Activated CD8-positive, alpha-beta memory T cell treated with anti-CD3 and anti-CD28 coated beads, Interleukin-2, amount 10 ng/mL, durations not matched to agents 7 days and 5 days (primary cell): ENCODE measurements around the gene RASAL2. TPM values are rescaled to one million over a fixed set of nuclear protein-coding genes. Genes with fewer than 3 reads are reported as not detected.
"Not testable (repeated sequence)": the region's sequence is repeated elsewhere in the genome, so short reads cannot be mapped to it uniquely, and the experiment has no call there.

Source experiments
- ATAC-seq: fragments of 150-1000 bp; cut with Tn5 transposase; one replicate; pipeline ENCODE4 v1.10.0; 2021; ENCODE audit warnings: moderate library complexity
- CTCF ChIA-PET: fragments of 350-600 bp; sonication (Branson Sonifier 250); formaldehyde crosslinking; loops from one replicate; lab custom pipeline; 2021; ENCODE audit warnings: antibody characterized with exemption; lab: Charles Lee
- DNase-seq: peaks from one replicate; pipeline ENCODE4 v3.0.0-alpha.2; 2020
- H3K27ac Mint-ChIP-seq: one replicate; pipeline ENCODE4 v1.8.0; 2021; ENCODE audit warnings: mild to moderate bottlenecking, mixed read lengths
- H3K27me3 Mint-ChIP-seq: one replicate; pipeline ENCODE4 v1.8.0; 2021; ENCODE audit warnings: mixed read lengths
- H3K36me3 Mint-ChIP-seq: one replicate; pipeline ENCODE4 v1.8.0; 2021; ENCODE audit warnings: mild to moderate bottlenecking, mixed read lengths
- H3K4me1 Mint-ChIP-seq: one replicate; pipeline ENCODE4 v1.8.0; 2021; ENCODE audit warnings: mixed read lengths
- H3K4me3 Mint-ChIP-seq: one replicate; pipeline ENCODE4 v1.8.0; 2021; ENCODE audit warnings: mild to moderate bottlenecking, moderate library complexity, mixed read lengths
- H3K9me3 Mint-ChIP-seq: one replicate; pipeline ENCODE4 v1.8.0; 2022; ENCODE audit warnings: low read depth, mixed read lengths
- total RNA-seq, 2 experiments: library from RNA; stranded (reverse); gene quantifications; one replicate each; pipeline ENCODE4 v1.2.3, GENCODE V29; 2021

Gene RASAL2
- total RNA-seq, 2 experiments from 2014 or later: not detected

DNA sequence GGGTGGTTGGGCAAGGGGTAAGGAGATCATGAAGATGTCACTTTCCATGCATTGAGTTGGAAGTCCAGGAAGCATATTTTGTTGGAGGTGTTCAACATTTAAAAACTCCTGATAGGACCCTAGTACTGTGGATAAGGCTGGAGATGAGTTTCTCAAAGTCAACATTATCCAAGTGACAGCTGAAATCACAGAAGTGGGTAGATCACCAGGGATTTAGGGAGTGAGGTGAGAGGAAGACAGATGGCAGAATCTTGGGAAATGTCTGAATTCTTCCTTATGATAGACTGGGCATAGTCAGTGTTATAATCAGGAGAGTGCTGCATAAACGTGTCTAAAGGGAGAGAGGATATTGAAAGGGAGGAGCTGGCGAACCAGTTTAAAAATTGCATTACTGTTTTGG lies 5.3 kb upstream of the RASAL2 start:
- ATAC-seq: no peak
- CTCF ChIA-PET: no interaction called here
- no peak for DNase-seq
- Mint-ChIP-seq H3K9me3 (no peaks in the 10 kb centered on the region), H3K36me3 (peaks cover 4% of the 10 kb centered on the region), H3K27ac (no peak overlapping the region), H3K27me3 (peaks cover 19% of the 10 kb centered on the region), H3K4me3 (no peak overlapping the region), H3K4me1 (peaks cover 6% of the 10 kb centered on the region)

DNA sequence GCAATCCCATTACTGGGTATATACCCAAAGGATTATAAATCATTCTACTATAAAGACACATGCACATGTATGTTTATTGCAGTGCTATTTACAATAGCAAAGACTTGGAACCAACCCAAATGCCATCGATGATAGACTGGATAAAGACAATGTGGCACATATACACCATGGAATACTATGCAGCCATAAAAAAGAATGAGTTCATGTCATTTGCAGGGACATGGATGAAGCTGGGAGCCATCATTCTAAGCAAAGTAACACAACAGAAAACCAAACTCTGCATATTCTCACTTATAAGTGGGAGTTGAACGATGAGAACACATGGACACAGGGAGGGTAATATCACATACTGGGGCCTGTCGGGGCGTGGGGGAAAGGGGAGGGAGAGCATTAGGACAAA lies 2.5 kb upstream of the RASAL2 start:
- H3K36me3 Mint-ChIP-seq, ATAC-seq, DNase-seq, H3K9me3 Mint-ChIP-seq, H3K27ac Mint-ChIP-seq, CTCF ChIA-PET, H3K4me1 Mint-ChIP-seq, H3K4me3 Mint-ChIP-seq: not testable (repeated sequence)
- peaks cover 39% of the 10 kb centered on the region for H3K27me3 Mint-ChIP-seq

DNA sequence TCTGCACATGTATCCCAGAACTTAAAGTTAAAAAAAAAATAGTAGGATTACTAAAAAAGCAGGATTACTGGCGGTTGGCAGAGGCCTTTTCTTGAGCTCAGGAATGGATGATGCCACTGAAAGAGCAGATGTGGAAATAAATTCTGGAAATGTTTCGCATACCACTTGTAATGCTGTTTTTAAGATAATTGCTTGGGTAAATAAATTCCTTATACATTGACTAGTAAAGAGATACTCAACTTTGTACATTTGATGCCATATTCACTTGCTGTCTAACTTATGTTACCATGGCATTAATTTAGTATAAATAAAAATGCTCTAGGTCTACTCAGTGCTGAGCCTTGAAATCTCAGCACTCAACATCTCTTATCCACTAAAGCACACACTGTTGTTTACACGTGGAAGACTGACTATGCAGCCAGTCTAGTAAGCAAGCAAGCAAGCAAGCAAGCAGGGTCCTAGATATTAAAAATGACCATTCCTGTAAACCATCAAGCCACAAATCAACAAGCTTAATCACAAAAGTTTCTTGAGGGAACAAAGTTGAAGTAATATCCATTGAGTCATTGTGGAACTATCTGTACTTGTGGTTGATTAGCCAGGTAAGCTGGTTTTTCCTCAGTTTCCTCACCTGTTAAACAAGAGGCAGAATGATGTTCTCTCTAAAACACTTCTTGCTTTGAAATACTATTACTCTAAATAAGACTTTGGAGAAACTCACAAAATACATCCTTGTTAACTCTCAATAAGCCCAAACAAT lies 1.7 kb upstream of the RASAL2 start:
- Mint-ChIP-seq H3K27me3 (peaks cover 39% of the 10 kb centered on the region), H3K4me1 (peaks cover 6% of the 10 kb centered on the region), H3K36me3 (peaks cover 4% of the 10 kb centered on the region), H3K4me3 (no peak overlapping the region), H3K27ac (no peak overlapping the region), H3K9me3 (no peaks in the 10 kb centered on the region)
- ATAC-seq: no peak
- DNase-seq: no peak
- CTCF ChIA-PET: no interaction called here

DNA sequence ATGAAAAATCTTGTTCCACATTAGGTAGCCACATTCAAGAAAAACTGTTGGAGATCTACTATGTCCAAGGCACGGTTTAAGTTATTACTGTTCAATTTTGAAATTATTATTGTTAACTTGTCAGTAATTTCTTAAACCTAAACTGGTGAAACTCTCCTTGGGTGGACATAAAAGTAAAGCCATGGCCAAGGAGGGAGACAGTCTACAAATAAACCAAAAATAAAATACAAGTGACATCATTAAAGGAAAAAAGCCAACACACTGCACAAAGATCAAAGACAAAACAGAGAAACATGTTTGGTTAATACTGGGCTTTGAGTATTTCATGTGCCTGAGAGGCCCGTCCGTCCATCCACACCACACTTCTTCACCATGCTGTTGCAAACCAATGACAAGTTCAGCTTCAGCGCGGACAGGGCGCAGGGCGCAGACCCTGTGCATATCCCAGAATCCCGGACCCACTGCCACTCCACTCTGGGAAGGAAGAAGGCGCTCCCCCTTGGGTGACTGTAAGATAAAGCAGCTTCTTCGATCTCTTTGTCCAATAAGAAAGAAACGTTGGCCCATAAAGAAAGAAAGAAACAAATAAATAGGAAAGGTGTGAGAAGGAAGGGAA lies 918 bp upstream of the RASAL2 start:
- peaks cover 6% of the 10 kb centered on the region for H3K4me1 Mint-ChIP-seq
- no peak overlapping the region for H3K27ac Mint-ChIP-seq
- CTCF ChIA-PET: no interaction called here
- DNase-seq (no peak), ATAC-seq (no peak)
- H3K27me3 Mint-ChIP-seq: peaks cover 39% of the 10 kb centered on the region
- peak overlapping the region; percentile 25 for H3K4me3 Mint-ChIP-seq
- H3K9me3 Mint-ChIP-seq: no peaks in the 10 kb centered on the region
- H3K36me3 Mint-ChIP-seq: peaks cover 4% of the 10 kb centered on the region

DNA sequence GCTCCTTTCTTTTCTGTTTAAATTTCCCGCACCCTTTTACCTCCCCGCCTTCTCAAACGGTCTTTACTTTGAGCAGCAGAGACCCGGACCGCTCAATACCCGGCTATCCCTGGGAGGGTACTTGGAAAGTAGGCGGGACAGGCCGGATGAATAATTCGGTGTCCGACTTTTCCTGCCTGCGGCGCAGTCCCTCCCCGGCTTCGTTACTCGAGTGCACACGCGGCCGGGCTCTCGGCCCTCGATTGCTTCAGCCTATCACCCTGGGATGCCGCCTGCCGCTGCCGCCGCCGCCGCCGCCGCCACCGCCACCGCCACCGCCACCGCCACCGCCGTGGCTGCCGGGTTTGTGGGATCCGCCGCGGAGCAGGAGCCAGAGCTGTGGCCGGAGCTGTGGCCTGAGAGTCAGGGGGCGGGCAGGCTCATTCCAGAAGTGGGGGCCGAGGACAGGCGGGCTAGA lies 382 bp upstream of the RASAL2 start:
- Mint-ChIP-seq H3K9me3 (no peaks in the 10 kb centered on the region), H3K27me3 (peaks cover 39% of the 10 kb centered on the region), H3K36me3 (peaks cover 4% of the 10 kb centered on the region), H3K4me3 (no peak overlapping the region), H3K4me1 (peaks cover 6% of the 10 kb centered on the region), H3K27ac (no peak overlapping the region)
- ATAC-seq: peak; percentile 23
- CTCF ChIA-PET: no interaction called here
- DNase-seq: peak; percentile 40

DNA sequence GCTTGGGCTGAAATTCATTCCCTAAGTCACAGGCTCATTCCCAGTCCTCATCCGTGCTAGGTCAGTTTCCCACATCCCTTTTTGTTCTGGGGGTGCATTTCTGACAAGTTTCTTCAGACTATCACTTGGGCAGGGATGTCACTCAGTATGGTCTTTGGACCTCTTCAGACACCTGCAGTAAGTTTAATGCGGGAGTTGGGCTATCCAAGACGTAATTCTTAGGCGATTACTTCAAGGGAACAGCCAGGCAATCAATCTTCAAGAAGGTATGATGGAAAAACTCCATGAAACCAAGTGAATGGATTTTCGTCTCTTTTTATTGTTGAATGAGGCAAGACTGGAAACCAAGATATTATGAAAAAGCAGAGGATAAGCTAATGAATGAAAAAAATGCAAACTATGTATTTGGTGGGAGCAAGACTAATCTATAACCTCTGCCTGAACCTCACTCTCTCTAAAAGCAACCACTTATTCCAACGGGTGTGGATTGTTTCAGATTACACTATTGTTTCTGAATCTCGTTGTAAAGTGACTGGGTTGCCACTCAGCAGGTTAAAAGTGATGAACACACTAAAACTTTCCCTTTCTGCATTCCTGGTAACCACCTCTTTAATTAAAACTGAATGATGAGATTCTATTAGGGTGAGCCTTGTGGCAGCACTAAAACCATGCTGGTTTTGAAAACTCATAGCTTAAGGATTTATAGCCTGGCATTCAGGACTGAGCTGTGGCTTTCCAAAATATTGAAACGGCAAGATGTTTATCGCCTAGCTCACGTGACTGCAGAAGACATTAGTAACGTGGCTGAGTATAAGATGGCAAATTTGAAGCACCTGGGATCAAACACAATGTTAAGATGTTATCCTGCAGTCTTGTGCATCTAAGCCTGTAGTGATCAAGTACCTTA lies 1.1 kb downstream of the RASAL2 start:
- no peak overlapping the region for H3K27ac Mint-ChIP-seq
- no peak for DNase-seq
- peaks cover 6% of the 10 kb centered on the region for H3K4me1 Mint-ChIP-seq
- ATAC-seq: no peak
- H3K27me3 Mint-ChIP-seq: peaks cover 39% of the 10 kb centered on the region
- H3K36me3 Mint-ChIP-seq: peaks cover 4% of the 10 kb centered on the region
- H3K4me3 Mint-ChIP-seq: no peak overlapping the region
- H3K9me3 Mint-ChIP-seq: no peaks in the 10 kb centered on the region
- CTCF ChIA-PET: no interaction called here

DNA sequence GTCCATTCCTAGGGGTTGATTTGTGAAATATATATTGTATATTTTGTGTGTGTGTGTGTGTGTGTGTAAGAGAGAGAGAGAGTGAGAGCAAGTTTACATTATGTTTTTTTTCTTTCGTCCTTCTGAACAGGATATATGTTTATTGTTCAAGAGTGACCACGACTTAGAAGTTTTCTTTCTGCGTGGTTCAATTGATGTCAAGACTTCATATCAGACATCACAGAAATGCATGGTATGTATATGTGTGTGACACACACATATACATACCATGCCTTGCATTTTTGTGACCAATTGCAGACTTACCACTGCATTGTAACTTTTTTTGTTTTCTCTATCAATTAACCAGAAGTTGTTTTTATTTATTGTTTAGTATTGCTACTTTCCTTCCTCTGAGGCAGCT lies 2.5 kb downstream of the RASAL2 start:
- CTCF ChIA-PET: no interaction called here
- H3K27ac Mint-ChIP-seq: no peak overlapping the region
- H3K9me3 Mint-ChIP-seq: no peaks in the 10 kb centered on the region
- H3K27me3 Mint-ChIP-seq: peaks cover 38% of the 10 kb centered on the region
- DNase-seq (no peak), ATAC-seq (no peak)
- H3K4me1 Mint-ChIP-seq: peaks cover 6% of the 10 kb centered on the region
- peaks cover 4% of the 10 kb centered on the region for H3K36me3 Mint-ChIP-seq
- no peak overlapping the region for H3K4me3 Mint-ChIP-seq

DNA sequence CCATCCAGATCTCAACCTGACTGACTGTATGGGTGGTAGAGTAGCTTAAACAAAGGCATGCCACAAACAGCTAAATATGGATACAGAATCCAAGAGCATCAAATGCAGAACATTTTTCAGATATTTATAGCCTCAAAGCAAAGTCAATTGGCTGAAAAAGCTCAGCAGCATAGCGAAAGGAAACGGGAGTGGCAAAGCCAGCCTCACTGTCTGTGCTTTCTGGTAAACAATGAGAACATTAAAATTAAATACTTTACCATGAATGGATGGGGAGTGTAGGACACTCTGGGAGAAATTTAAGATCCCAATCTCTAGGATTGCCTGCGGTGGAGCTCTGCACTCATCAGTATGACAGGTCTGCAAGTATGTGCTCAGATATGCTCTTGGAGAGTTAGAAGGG lies 4.4 kb downstream of the RASAL2 start:
- no peak for DNase-seq
- no peak overlapping the region for H3K4me3 Mint-ChIP-seq
- no peaks in the 10 kb centered on the region for H3K9me3 Mint-ChIP-seq
- peaks cover 22% of the 10 kb centered on the region for H3K27me3 Mint-ChIP-seq
- peaks cover 2% of the 10 kb centered on the region for H3K4me1 Mint-ChIP-seq
- no peak overlapping the region for H3K27ac Mint-ChIP-seq
- peaks cover under 1% of the 10 kb centered on the region for H3K36me3 Mint-ChIP-seq
- no peak for ATAC-seq
- CTCF ChIA-PET: no interaction called here

DNA sequence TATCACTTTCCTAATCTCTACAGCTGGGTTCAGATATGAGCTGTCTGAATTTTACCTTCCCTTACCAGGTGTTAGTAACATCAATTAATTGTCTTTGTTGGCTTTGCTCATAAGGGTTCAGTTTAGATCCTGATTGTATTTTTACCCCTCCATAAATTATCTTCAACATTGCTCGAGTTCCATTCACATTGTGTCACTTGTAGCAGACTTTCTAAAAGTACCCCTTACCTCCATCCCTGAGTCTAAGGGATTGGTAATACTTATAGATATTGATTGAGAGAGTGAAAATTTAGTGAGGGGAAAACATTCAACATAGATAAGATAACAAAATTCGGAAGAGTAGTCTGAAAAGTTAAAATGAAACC lies 7.3 kb downstream of the RASAL2 start:
- ATAC-seq (no peak), DNase-seq (no peak)
- Mint-ChIP-seq H3K4me3 (no peak overlapping the region), H3K4me1 (no peaks in the 10 kb centered on the region), H3K36me3 (no peaks in the 10 kb centered on the region), H3K9me3 (no peaks in the 10 kb centered on the region), H3K27me3 (peaks cover under 1% of the 10 kb centered on the region), H3K27ac (no peak overlapping the region)
- CTCF ChIA-PET: no interaction called here

DNA sequence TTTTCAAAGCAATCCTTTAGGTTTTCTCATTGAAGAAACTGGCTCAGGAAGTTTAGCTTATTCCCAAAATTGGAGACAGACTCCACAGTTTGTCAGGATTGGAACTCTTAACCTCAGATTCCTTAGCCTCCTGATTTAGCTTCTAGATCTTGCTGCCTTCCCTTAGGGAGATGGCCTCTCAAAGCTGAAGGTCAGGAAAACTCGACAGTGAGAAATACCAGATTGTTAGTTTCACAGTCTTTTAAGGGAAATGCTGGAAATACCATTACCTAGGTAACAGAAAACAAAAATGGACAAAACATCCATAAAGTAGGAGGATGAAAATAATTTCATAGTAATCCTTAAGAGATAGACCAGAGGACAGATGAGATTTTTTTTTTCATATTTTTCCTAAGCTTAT lies 7.8 kb downstream of the RASAL2 start:
- Mint-ChIP-seq H3K4me3 (no peak overlapping the region), H3K36me3 (no peaks in the 10 kb centered on the region), H3K27ac (no peak overlapping the region), H3K4me1 (no peaks in the 10 kb centered on the region), H3K27me3 (no peaks in the 10 kb centered on the region), H3K9me3 (no peaks in the 10 kb centered on the region)
- ATAC-seq: no peak
- DNase-seq: no peak
- CTCF ChIA-PET: no interaction called here

DNA sequence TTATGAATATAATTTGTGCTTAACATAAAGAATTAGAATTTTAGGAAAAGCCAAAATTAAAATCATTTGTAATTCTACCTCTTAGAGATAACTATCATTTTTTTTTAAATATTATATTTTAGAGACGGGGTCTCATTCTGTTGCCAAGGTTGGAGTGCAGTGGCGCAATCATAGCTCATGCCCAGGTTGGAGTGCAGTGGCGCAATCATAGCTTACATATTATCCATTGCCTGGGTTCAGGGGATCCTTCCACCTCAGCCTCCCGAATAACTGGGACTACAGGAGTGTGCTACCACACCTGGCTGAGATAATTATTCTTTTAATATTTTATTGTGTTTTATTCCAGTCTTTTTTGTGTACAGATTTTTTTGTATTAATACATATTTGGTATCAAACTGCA lies 8.3 kb downstream of the RASAL2 start:
- H3K4me3 Mint-ChIP-seq: no peak overlapping the region
- CTCF ChIA-PET: no interaction called here
- H3K36me3 Mint-ChIP-seq: no peaks in the 10 kb centered on the region

DNA sequence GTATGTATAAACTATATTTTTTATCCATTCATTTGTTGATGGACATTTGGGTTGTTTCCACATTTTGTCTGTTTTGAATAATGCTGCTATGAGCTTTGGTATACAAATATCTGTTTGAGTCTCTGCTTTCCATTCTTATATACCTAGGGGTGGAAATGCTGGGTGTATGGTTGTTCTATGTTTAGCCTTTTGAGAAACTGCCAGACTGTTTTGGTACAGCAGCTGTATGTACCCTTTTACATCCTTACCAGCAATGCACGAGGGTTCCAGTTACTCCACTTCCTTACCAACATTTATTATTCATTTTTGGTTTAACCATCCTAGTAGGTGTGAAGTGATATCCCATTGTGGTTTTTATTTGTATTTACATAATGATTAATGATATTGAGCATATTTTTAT lies 13.9 kb downstream of the RASAL2 start:
- Mint-ChIP-seq H3K9me3 (no peaks in the 10 kb centered on the region), H3K27me3 (no peaks in the 10 kb centered on the region), H3K4me1 (no peaks in the 10 kb centered on the region), H3K36me3 (no peaks in the 10 kb centered on the region), H3K4me3 (no peak overlapping the region), H3K27ac (no peak overlapping the region)
- CTCF ChIA-PET: no interaction called here
- DNase-seq (no peak), ATAC-seq (no peak)

More for the DNA sequence above, 8.3 kb downstream of the RASAL2 start:
- H3K4me1 Mint-ChIP-seq: no peaks in the 10 kb centered on the region
- no peaks in the 10 kb centered on the region for H3K27me3 Mint-ChIP-seq
- no peak overlapping the region for H3K27ac Mint-ChIP-seq
- DNase-seq (no peak), ATAC-seq (no peak)
- H3K9me3 Mint-ChIP-seq: no peaks in the 10 kb centered on the region

DNA sequence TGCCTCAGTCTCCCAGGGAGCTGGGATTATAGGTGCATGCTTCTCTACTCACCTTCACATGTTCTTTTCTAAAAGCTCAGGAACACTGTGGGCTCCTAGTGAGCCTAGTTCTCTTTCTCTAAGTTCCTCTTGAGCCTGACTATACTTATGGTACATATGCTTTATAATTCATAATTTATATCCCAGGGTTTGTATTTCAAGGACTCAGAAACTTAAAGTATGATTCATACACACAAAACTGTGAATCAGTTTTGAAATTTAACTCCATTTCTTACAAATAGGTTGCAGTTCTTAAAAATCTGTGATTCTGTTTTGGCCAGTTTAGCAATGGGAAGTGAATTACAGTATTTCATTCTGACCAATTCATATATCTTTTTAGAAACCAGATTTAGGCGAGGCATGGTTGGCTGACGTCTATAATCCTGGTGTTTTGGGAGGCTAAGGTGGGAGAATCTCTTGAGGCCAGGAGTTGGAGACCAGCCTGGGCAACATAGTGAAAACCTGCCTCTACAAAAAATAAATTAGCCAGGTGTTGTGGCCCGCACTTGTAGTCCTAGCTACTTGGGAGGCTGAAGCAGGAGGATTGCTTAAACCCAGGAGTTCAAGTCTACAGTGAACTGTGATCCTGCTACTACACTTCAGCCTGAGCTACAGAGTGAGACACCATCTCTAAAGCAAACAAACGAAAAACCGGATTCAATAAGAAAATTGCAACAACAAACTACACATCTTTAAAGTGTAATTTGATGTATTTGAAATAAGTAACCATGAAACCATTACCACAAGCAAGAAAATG lies 15.6 kb downstream of the RASAL2 start:
- DNase-seq (no peak), ATAC-seq (no peak)
- Mint-ChIP-seq H3K27ac (no peak overlapping the region), H3K4me1 (no peaks in the 10 kb centered on the region), H3K27me3 (no peaks in the 10 kb centered on the region), H3K4me3 (no peak overlapping the region), H3K36me3 (no peaks in the 10 kb centered on the region), H3K9me3 (no peaks in the 10 kb centered on the region)
- CTCF ChIA-PET: no interaction called here
